GM18502 (cell line): ENCODE data around the gene UST.
"Not testable (repeated sequence)": the region's sequence is repeated elsewhere in the genome, so short reads cannot be mapped to it uniquely, and the experiment has no call there.

Source experiments
- ATAC-seq: cut with Tn5 transposase; IDR thresholded peaks from one replicate; pipeline ENCODE4 v1.9.1; 2021; ENCODE audit warnings: mild to moderate bottlenecking; ENCODE audit not compliant: unreplicated experiment, poor library complexity

UST gene

DNA sequence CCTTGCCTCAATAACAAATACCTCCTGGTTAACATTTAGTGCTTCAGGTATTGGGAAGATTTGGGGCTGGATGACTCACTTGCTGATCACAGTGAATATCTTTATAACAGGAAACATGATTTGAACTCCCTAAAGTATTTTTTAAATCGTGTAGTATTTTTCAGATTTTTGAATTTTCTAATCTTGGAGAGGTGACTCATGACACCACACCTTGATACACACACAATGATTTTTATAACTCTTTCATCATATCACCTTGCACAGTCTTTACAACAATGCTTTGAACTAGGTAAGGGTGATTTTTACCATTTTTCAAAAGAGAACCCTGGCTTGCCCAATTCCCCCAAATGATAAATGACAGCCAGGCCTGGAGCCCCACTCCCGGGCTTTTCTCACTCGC is 273.5 kb downstream of the UST start:
- ATAC-seq = no peak

DNA sequence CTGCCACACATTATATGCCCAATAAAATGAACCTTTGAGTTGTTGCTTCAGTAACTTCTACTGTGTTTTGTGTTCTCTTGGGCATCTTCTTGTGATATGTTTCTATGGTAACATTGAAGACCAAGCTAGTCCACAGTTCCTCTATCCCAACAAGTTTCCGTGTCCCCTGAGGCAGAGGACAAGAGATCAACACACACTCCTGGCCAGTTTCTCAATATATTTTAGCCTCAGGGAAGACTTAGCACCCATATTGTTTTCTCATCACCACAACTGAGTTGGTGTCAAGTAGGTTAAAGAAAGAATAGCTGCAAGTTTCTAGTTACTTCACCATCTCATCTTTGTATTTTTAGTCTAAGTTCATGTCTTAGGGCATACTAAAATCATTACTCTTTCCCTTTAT is 277.5 kb downstream of the UST start:
- ATAC-seq = no peak

DNA sequence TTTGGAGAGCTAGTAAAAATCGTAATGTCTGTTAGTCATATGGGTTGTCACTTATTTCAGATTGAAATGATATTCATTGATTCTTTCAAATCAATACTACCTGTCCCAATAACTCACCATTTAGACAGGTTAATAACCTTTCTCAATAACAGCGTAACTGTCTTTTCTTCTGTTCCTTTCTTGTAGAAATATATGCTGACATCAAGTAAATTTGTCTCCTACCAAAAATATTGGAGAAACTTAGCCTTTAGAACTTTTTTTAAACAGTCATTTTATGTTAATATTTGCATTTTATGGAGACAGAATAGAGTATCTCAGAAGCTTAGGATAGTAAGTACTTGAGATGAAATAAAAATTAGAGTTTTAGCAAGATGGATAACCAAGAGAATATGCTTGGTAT is 278.2 kb downstream of the UST start:
- no peak for ATAC-seq

DNA sequence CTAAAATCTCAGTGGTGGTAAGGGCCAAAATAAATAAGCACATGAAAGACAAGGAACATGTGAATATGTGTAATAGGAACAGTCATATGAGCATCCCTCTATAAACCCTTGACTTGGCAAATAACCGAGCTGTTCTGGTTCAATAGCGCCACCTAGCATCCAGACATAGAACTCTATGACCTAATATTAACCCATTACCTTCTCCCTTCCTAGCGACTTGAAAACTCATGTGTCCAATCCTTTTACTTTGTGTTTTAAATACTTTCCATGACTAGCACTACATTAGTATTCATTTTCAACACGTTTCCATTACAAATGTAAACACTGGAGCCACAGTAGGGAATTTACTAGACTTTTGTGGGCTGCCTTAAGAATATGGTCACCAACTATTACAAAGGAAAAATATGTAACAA is 279.7 kb downstream of the UST start:
- no peak for ATAC-seq

DNA sequence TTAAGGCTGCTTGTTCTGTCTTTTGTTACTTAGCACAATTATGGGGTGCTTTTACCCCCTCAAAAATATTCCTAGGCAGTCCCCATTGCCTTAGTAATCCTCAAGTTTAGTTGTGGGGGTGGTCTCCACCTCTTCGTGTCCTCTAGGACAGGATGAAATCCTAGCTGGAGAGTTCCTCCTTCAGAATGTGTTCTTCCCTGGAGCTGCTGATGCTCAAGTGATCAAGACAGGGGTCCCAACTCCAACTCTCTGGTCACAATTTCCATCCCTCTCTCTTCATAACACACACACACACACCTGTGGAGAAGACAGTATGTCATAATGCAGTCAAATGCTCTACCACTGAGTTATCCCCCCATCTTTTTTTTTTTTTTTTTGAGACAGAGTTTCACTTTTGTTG is 280.7 kb downstream of the UST start:
- ATAC-seq = no peak

DNA sequence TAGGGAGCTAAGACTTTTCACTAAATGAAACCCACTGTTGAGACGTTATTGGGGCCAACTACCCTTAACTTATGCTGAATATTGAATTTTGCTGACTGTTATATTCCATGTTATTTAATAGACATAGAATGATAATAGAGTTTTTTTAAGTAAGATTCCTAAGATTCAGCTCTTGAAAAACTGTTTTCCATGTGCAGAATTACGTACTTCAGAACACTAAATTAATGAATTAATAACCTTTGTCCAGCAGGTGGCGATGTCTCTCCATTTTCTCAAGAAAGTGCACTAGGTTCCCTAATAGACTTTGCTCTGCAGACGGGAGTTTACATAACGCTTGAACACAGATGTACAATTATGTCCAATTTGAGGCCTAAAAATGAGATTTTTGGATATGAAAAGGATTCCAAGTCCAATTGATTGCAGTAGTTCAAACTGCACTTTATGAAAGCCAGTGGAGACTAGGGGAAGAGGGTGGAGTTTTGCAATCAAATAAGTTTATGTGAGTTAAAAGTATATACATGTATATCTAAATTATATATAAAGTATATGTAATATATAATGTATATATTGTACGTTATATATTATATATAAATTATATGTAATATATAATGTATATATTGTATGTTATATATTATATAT is 282.1 kb downstream of the UST start:
- ATAC-seq = no peak

DNA sequence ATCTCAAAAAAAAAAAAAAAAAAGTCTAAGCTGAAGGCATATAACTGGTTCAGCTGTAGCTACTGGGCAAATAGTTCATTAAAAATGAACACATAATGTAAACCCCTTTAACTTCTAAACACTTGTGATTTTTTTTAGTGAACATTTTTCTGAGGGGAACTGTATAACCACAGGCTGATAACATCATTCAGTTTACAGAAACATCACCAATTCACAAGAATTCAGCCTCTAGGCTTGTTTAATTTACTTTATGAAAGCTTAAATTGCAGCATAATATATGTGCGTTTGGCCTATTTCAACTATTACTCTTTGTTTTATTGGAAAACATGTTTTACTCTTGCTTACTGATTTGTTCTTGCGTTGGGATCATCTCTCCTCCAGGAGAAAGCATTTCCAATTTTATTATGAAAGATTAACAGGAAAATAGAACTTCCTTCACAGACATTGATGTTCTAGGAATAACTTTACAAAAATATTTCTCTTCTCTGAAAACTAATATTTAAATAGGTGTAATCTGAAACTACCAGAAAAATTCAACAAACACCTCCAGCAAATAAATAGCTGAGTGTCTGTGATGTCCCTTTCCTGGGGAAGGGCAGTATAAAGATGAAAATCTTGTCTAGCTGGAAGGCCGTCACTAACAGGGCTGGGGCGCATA is 284.5 kb downstream of the UST start:
- ATAC-seq = no peak

DNA sequence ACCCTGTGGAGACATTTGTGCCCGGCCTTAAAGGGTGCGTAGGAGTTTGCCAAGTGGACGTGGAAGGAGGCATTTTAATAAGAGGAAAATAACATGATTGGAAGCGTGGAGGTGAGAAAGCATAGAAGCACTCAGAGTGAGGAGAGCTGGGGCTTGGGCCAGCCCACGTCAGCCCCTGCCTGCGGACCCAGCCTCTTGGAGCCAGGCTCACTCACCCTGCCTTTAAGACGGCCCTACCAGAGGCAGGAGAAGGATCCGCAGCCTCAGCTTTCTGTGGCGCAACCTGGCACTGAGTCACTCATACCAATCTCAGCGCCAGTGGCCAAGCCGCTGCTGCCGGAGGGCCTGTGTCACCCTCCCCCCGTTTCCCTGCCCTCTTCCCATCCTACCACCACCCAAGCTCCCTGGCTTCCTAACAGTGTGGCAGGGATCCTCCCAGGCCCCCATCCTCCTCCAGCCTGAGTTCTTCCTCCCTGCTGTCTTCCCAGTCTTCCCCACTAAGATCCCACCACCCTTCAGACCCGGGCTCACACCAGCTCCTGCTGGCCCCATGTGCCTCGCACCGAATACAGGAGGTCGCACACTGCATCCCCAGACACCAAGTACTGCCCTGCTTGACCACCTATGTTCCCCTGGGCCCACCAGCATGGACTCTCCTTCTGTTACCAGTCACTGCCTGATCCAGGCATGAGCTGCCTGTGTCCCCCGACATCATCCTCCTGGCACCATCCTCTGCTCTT is 285.2 kb downstream of the UST start:
- peak; percentile 14 for ATAC-seq

DNA sequence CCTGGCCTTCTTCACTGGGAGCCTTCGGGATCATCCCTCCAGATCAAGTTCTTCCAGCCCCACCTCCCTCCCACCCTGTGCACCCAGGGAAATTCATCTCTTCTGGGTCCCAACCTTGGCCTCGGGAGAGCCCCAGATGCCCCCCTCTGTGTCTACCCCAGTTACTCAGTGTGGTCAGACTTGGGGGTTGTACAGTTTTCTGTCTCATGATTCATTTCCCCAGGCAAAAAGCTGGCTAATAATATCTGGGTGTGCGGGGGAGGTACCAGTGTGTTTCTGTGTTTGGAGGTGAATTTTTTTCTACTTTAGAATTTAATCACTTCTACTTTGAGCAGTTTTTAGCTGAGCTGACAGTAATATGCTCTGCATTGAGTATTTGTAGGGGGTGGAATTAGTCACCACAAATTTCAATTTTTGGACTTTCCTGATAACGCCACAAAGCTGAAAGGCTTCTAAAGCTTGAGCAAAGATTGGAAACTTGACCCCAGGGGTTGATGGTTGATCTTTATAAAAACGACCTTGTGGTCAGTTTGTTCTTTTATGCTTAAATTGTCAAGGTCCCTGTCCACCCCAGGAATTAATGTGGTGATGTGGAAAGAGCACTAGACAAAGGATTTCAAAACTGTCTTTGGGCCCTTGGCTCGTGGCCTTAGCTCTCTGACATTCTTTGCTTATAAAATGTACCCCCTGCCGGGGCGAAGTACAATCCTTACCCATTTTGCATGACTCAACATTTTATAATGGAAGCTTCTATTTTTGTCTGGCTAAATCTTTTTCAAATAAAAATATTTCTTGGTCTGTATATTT is 286.0 kb downstream of the UST start:
- peak; percentile 88 for ATAC-seq

DNA sequence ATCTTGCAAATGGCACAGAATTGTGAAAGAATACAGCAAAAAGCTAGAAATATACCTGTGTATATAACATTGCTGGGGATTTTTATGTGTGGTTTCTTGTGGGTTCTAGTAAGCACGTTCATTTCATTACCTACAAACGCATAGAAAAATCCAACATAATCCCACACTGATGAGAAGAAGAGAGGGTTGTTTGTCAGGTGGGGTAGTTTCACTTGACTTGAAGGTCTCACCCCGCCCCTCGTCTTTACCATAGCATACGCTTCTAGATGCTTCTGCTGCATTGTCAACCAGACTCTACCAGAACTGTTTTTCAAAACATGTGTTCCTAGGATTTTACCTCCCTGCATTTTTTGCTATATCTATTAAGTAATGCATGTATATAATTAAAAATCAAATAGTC is 286.6 kb downstream of the UST start:
- ATAC-seq = no peak

DNA sequence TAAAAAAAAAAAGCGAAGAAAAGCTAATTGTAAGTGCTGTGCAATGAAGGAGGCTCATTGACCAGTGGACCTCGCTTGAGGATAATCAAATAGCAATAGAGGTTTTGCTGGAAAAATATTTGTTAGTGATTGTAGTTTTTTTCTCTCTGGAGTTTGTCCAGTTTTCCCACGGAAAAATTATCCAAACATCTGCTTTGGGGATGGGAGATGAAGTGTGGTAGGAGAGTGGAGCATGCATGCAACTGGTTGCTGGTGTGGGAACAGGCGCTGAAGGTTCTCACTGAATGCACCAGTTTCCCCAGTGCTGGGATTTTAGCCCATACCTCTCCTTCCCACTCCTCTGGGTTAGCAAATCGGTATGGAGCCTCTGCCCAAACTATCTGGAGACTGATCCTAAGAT is 288.9 kb downstream of the UST start:
- ATAC-seq = no peak

DNA sequence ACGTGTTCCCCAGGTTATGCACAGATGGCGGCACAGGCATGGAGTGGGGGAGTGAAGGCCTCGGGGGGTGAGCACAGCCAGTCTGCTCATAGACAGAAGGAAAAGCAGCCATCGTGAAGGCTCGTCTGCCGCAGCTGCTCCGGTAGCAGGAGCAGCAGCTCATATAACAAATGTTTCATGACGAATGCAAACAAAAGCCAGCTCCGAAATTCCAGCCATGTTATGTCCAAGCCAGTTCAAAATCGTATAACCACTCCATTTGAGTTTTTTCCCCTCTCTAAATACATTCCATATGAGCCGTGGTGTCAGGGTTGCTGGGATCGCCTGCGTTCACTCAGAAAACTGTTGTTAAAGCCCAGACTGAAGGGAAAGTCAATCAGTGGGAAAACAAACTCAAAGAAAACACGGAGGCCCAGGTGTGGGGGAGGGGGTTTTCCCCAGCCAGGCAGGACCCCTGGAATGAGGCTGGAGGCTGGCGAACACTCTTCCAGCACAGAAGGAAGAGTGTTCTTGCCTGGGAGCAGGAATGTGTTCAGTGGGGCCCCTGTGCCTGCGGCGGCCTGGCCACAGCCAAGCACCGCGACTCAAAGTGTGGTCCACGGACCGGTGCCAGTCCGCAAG is 290.3 kb downstream of the UST start:
- no peak for ATAC-seq

DNA sequence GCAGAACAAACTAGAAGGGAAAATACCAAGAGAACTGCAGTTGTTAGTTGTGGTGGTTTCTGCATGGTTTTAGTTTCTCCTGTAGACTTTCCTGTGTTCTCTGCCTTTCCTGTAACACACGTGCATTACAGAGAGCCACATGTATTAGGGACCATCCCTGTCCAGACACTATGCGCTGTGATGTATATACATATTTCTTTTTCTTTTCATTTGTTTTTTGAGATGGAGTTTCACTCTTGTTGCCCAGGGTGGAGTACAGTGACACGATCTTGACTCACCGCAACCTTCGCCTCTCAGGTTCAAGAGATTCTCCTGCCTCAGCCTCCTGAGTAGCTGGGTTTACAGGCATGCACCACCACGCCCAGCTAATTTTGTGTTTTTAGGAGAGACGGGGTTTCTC is 292.2 kb downstream of the UST start:
- ATAC-seq = not testable (repeated sequence)

DNA sequence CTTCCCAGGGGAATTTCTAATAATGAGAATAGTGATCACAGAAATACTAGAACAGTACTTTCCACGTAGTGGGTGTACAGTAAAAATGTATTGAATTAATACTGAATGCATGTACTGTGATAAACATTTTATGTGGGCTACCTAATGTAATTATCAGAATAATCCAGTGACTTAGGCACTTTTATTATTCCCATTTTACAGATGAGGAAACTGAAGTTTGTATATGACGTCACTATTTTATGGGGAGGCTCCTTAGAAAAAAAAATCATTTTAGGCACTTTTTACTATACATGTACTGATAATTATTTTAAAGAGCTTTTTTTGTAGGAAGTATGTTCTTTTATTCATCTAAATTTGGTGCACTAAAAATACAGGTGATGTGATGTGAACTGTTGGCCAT is 295.1 kb downstream of the UST start:
- ATAC-seq = no peak

DNA sequence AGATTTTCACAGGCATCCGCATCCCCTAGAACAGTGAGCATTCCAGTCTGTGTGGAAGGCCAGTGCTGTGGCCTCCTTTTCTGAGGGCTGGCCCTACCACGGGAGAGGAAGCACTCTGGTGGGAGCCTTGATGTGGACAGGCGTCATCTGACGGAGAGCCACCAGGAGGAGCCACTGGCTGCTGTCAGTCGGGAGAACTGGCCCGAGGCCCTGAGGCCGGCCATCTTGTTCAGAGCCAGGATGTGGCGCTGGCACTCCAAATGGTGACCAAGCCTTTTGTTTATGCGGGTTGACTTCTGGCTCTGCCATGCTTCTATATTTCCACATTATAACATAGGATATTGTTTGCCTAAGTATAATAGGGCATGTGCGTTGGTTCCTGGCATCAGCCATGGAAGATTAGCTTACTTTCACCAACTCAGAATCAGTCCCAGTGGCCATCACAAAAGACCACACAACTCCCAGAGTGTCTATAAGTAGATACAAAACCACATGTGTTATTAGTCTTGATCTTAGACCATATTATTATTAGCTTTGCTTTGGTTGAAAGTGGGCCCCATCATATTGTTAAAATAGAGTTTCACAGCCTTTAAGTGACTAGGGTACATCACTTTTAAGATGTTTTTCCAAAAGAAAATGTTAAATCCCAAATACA is 296.8 kb downstream of the UST start:
- no peak for ATAC-seq

DNA sequence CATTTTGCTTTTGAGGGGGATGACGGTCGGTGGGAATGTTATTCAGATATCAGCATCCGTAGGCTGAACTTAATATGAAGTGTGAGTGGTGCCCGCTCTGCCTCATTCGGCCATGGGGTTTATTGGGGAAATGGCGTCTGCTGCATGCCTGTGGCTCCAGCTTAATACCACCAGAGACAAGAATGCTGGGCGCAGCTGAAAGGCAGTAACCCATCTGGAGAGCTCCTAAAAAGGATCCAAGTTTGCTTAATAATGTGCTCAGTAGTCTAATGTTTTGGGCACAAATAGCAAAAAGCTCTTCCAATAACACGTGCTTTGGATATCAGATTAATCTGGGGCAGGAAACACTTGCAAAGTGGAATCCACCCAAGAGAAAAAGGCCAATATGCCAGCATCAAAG is 297.7 kb downstream of the UST start:
- ATAC-seq = no peak

DNA sequence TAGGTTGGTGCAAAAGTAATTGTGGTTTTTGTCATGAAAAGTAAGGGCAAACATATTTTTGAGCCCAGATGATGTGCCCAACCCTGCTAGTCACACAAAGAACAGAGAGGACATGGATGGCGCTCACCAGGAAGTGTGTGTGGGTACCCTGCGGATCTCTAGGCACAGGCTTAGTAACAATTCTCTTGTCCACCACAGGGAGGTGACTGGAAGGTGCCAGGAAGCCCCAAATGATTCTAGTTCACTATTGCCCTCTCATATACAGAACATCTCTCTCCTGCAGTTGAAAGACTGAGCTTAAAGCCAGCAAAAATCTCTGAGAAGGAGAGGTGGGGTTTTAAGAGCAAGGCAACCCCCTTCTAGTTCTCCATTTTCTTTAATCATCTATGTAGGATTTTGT is 298.6 kb downstream of the UST start:
- ATAC-seq = peak; percentile 60

DNA sequence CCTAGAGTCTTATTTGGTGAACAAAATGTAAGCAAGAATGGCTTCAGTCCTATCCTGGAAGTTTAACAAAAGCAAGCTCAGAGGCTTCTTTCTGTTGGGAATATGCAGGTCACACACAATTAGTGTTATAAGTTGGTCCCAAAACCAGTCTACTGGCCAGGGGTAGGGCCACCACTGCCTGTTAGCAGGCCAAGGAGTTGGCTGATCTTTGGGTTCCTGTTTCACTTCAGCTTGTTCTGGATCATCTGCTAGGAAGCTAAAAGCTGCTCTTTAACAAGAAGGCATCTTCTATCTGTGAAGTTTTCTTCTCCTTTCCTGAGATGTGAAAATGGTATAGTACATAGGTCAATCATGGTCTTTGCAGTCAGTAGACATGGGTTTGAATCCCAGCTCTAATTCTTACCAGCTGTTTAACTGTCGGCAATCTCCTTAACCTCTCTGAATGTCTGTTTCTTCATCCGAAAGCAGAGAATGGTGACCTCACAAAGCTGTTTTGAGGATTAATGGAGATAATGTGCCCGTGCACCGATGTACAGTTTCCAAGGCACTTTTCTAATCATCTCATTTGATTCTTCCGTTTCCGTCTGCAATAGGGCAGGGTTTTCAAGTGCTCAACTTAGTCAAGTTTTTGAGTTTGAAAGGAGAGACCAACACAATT is 299.5 kb downstream of the UST start:
- ATAC-seq = no peak

DNA sequence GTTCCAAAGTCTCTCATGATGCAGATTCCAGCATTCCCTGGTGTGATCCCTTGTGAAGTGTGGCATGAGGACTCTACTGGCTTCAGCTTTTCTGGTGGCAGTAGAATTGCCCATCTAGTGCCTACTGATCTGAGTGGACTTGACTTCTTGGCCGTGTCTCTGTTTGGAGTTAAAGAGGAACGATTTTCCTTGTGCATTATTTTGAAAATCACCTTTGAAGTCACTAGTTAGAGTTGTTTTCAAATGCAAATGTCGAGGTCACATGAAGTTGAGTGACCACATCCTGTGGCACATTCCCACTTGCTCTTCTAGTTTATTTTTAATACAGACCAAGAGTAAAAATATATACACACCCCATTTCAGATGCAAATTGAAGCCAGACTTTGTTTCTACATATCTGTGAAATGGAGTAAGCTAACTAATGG is 300.0 kb downstream of the UST start:
- ATAC-seq = peak; percentile 69
